NCI-H748 treated with DMSO at 0.1 percent for 48 hours (cell line): ENCODE measurements around the gene FAM240A.
"Not testable (repeated sequence)": the region's sequence is repeated elsewhere in the genome, so short reads cannot be mapped to it uniquely, and the experiment has no call there.

Source experiments
- DNase-seq: peaks from one replicate; lab custom pipeline; 2025; lab: John Stamatoyannopoulos, UW

The FAM240A gene

DNA sequence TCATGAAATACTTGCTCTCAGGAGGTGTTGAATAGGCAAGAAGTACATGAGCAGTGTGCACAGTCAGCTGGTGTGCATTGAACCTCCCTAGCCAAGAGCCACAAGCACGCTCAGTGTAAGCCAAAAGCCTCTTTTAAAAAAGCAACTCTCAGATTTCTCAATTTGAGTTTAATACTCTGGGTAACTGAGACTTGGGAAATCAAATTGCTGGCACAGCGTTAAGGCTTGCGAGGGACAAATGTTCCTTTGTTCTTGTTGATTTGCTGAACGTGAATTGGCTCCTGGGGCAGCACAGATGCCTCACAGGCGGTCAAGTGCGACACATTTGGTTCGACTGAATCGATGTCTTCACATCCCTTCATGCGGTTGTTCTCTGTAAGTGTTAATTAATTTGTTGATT, at the start of gene FAM240A:
TSS of gene FAM240A (plus strand) at position 202 of the 400 bp plus-strand sequence. CDS start at position 361, 159 bp downstream.
- DNase-seq: no peak

DNA sequence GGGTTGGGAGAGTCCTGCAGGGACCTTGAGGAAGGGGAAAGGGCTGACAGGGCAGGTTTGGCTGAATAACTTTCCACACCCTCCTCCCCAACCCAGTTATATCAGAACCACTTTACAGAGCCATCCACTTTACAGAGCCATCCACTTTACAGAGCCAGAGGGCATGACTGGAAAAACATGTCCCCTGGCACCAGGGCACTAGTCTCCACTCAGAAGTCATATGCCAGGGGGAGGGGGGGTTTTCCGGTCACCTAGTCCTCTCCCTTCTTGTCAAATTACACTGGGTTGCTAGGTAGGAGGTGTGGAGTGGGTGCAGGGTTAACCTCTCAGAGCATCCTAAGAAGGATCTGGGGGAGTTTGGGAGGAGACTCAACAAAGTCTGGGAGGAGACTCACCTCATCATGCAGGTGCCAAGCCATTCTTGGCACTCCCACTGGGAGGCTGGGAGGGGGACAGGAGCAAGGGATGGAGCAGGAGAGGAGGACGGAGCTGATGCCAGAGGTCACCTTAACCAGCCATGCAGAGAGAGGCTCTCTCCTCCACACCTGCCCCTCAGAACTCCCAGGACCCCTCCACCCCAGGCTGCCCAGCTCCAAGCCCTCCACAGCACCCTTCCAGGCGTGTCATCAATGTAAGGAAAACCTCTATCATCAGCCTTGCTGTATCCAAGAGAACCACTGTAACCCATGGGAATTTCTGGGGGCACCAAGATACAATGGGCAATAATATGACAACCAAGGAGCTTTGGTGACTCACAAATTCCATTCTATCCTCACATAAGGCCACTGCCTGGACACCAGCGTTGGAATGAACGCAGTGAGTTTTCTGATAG, 47.9 kb upstream of the FAM240A start:
- DNase-seq: no peak

DNA sequence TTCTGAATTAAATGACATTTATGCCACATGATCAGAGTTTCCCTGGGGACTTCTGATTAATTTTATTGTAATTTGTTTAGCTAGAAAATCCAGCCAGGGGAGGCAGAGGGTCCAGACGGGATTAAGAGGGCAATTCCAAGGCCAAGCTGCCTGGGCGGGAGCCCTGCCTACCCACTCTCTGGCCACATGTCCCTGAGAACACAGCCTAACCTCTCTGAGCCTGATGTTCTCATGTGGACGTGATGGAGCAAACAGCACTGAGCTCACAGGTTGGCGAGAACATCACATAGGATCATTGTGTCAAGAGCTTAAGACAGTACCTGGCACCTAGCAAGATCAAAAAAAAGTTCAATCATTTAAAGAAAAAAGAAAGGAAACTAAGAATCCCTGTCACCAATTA, 47.2 kb upstream of the FAM240A start:
- no peak for DNase-seq

DNA sequence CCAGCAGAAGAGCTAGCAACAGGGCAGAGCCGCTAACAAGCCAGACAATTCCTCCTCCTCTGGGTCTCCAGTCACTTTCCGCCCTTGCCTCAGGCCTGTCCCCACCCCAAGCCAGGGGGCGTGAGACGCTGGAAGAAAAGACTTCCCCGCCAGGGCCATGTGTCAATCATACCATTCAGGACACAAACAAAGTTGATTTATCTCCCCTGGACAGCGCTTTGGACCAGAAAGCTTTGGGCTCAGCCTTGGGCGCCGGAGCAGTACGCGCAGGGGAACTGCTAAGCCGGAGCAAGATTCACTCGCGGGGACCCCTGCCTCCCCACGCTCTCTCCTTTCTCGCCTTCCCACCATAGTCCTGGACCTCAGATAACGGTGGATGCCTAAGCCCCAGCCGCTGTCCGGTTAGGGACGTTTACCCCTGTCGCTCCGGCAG, 46.7 kb upstream of the FAM240A start:
- no peak for DNase-seq

DNA sequence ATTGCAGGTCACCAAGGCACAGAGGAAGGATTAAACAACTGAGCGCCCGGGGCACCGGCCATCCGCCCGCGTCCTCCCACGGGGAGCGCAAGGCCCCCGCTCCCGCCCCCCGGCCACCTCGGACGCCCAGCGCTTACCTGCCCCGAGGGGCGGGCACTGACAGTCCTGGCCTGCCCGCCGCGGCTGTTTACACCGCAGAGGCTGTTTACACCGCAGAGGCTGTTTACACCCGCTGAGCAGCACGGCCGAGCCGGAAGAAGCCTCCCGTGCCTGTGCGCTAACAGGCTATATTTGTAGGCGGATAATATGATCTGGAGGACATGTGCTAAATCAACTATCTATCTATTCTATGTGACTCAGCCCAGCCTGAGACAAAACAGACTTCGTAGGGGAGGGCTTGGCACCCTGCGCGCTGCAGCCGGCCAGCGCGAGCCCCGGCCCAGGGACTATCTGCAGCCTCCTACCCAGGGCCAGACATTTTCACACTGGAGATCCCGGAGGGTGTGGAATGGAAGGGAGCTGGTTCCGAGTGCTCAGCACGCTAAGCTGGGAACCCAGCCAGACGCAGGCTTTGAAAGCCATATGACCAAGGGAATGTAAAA, 46.2 kb upstream of the FAM240A start, which contains the start of gene LRRC2:
TSS of gene LRRC2 (minus strand) at position 263 of the 602 bp plus-strand sequence. CDS start 14,711 bp downstream, outside the sequence.
- DNase-seq: no peak

DNA sequence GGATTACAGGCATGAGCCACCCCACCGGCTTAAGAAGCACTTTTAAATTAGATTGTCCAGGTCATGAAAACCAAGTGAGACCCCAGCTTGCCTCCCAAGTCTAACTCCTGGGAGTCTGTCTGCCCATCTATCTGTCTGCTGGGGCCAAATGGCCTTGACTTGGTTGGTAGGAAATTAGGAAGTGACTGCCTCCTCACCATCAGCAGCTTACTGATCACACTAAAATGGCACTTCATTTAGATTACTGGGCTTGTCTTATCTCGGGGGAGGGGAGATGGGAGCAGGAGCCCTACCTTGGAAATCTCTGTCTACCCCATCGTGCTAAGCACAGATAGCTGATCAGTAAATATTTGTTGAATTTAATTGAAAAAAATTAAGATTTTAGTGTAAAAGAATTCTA, 40.6 kb upstream of the FAM240A start:
- no peak for DNase-seq

DNA sequence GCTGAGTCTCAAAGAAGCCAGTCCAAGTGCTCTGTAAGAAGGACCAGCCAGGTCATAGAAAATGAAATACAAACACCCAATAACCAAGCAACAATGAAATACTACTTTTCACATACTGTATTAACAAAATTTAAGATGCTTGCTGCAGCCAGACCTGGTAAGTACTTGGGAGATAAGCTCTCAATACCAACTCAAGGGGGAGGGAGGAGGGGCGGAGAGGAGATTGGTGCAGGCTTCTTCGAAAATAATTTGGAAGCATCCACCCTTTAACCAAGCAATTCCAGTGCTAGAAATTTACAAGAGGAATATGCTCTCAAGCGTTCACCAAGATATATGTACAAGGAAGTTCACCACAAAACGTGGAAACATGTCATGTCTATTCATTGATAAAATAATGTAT, 38.6 kb upstream of the FAM240A start:
- no peak for DNase-seq

DNA sequence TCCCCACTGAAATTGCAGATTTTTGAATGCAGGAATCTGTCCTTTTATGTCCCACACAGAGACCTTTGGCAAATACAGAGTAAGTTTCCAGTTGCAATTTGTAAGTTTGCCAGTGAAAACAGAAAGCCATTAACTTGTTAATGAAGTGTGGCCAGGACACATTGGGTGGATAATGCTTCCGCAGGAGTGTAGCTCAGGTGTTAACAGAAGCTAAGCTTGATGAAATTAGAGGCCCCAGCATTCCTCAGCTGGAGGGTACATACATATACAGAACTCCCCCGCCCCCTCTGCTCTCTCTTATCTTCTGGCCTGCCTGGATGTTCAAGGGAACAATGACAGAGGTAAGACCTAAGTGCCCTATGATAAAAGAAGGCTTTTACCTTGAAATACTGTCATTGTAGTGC, 38.1 kb upstream of the FAM240A start:
- DNase-seq: no peak

DNA sequence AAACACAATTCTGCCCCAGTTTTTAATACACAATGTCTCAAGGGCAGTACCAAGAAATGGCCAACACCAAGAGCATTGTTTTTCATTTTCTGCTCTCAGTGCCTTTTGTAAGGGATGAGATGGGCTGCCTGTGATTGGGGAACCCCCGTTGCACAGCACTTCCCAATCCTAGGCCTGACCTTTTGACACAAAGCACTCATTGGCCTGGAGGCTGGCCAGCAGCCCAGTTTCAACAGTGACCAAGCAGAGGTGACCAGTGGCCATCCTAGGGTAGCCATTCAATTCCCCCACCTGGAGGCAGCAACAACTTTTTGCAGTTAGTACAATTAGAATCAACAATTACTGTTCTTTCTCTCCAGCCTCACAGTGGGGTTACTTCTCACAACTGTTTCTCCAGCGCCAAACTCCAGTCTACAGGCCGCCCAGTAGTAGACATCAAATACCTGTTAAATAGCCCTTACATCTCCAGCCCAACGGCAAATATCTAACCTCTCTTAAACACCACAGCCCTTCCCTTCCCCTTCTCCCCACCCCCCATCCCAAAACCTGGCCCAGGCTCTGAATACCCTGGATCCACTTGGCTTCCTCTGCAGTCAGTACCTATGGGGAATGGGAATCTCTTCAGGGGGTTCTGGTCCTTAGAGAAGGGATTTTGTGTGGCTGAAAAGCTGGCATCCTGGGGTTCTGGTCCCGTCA, 37.3 kb upstream of the FAM240A start:
- DNase-seq: no peak

DNA sequence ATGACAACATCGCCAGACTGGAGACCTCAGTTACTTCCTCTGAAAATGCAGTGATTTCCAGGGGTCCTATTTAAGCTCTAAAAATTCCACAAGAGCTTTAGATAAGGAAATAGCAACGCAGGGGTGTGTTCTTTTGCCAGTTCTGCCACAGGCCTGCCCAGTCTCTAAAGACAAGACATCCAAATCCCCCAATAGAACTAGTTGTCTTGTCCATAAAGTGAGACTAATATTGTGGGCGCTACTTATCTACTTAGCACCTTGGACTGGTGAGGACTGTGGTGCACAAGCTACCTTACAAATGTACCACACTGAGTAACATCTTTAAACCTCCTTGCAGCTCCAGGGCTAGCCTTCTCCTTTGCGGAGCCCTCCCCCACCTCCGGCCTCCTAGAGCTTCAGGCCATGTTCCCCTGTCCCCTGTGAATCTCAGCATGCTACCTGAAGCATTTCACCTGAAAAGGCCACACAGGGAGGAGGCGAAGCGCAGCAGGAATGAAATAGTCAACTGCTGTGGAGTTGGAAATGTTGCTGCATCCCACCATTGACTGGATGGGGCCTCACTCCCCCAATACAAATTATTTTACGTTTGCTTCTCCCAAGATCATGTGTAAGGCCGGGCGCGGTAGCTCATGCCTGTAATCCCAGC, 36.6 kb upstream of the FAM240A start:
- DNase-seq: no peak

DNA sequence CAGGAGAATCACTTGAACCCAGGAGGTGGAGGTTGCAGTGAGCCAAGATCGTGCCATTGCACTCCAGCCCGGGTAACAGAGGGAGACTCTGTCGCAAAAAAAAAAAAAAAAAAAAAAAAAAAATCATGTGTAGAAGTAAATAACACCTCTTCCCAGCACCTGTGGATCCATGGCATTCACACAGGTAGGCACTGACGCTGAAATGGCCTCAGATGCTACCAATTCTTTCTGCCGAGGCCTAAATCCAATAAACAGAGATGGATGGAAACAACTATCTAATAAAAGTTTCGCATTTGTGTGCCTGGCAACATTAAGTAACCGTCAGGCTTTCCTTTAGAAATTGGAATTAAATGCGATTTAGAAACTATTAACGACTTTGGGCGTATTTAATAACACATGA, 35.9 kb upstream of the FAM240A start:
- DNase-seq: no peak

DNA sequence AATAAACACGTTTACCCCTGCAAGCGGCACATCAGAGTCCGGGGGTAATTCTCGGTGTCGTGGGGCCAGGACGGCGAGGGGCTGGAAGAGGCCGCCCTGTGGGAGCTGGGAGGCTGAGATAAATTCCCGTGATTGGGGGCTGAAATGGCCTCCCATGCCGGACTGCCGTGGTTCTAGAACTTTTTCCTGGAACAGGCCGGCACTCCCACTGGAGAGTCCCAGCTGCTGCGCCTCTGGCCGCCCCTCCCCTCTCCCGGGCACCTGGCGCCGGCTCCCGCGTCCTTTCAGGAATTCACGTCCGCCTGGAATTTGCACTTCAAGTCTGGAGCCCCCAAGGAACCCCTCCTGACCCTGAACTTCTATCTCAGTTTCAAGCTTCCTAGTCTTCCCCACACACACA, 35.4 kb upstream of the FAM240A start:
- DNase-seq: no peak

DNA sequence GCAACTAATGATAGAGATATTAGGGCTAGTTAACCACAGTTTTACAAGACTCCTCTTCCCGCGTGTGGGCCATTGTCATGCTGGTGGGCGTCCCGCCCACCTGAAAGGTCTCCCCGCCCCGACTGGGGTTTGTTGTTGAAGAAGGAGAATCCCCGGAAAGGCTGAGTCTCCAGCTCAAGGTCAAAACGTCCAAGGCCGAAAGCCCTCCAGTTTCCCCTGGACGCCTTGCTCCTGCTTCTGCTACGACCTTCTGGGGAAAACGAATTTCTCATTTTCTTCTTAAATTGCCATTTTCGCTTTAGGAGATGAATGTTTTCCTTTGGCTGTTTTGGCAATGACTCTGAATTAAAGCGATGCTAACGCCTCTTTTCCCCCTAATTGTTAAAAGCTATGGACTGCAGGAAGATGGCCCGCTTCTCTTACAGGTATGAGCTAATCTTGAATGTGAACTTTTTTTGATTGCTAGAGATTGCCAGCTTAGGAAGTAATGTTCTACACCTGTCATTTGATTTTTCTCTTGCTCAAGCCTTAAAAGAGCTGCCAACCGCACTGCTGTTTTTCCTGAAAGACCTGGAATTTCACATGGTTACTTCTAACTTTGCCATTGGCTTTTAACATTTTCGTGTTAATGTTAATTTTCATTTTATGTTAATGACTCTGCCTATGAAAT, 34.6 kb upstream of the FAM240A start:
- not testable (repeated sequence) for DNase-seq

DNA sequence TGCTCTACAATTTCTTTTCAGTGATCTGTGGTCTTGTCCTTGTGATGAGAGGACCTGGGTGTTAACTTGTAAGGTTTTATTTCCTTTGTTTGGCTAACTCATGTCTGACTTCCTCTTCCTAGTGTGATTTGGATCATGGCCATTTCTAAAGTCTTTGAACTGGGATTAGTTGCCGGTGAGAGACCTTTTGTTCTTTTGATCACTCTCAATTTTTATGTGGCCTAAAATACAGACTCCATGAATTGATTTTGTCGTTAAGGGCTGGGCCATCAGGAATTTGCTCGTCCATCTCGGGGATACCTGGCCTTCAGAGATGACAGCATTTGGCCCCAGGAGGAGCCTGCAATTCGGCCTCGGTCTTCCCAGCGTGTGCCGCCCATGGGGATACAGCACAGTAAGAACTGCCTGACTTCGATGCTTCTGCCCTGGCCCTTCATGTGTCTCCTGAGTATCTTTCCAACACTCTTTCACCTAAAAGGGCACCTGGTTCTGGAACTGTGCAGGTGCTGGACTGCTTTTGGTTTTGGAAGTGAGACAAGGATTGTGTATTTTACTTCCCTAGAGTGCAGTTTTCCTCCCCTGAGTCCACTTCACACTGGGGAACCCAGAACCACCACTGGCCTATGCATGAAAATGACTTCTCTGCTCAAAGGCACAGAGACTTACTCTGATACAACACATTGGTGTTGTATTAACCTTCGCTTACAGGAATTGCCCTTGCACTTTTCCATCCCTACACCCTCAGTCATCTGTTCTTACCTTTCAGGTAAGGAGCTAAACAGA, 33.2 kb upstream of the FAM240A start:
- DNase-seq: peak; percentile 17

DNA sequence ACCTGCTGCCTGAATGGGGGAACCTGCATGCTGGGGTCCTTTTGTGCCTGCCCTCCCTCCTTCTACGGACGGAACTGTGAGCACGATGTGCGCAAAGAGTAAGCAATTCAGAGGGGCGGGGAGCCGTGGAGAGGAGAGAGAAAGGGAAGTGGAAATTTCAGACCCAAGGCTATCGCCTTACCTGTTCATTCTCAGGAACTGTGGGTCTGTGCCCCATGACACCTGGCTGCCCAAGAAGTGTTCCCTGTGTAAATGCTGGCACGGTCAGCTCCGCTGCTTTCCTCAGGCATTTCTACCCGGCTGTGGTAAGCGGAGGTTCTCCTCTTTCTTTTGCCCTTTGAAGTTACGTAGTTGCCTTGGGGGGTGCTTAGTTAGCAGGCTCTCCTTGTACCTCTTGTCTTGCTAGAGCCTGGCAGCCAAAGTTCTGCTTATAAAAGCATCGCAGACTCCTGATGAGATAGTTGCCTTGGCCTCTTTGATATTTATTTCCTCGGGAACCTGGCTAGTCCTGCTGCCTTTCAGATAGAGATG, 32.5 kb upstream of the FAM240A start:
- DNase-seq: no peak

DNA sequence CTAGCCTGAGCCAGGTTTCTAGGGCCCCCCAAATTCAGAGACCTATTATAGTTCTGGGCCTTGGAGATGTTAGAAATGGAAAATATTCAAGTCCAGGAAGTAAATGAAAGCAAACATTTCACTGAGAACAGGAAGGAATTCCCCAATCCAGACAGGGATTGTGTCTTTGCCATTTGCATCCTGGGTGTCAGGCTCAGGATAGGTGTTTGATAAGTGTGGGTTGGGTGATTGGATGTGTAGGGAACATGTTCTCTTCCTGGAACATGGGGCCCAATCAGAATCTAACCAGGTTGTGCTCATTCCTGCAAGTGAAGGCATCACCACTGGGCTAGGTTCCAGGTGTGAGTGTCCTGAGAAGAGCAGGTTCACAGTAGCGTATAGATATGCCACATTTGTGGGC, 31.6 kb upstream of the FAM240A start:
- no peak for DNase-seq

DNA sequence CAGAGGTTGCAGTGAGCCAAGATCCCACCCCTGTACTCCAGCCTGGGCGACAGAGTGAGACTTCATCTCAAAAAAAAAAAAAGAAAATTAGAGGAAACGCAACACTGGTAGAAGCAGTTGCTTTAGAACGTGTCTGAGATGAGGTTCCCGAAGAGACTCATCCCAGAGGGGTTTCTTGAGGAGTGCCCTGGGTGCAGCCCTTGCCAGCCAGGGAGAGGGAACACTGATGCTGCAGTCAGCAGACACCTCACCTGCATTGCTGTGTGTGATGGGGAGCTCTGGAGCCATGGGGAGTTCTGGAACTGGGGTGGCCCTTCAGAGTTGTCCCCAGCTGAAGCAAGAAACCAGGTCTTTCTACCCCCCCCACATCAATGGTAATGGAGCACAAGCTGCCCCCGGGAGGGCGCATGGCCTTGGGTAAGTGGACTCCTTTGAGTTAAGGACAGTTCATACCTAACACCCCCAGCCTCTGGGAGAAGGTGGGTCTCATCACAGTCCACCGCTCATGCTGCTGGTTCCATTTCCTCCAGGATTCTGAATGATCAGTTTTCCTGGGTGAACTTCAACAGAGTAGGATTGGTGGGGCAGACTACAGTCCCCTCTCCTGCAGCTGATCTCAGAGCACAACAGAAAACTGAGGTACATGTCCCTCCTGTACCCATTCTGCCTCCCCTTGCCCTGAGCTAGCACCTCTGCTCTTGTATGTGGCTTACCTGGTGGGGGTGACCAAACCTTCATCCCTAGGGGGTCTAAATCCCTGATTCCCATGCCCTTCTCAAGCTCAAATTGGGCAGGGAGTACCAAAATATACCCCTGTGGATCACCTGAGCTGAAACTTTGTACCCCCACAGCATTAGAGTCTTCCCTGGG, 27.5 kb upstream of the FAM240A start:
- no peak for DNase-seq

DNA sequence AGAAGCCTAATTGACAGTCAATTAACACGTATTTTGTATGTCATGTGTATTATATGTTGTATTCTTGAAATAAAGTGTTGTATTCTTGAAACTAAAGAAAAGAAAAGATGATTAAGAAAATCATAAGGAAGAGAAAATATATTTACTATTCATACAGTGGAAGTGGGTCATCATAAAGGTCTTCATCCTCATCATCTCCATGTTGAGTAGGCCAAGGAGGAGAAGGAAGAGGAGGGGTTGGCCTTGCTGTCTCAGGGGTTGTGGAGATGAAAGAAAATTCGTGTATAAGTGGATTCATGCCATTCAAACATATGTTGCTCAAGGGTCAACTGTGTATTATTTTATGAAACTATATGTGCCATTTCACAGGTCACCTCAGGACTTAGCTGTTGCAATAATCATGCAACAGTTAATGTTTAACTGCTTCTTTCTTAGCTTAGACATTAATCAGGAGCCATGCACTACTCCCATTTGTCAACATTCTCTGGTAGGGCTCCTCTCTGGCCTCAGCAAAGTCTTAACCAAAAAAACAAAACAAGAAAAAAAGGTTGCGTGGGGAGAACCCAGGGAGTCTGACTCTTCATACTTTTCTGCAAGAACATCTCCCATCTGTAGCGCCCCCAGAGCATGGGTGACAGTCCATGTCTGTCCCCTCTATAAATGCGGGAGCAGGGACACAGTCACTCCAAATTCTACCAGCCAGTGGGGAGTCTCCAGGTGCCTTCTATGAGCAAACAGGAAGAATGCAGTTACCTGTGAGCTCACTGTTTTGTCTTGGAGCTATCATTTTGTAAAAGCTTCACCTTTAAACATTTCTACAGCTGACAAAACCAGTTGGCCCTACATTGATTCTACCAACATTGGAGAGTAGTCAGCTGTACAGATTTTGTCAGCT, 26.3 kb upstream of the FAM240A start:
- no peak for DNase-seq
